ENCODE measurements around the gene CGB7. TPM values are rescaled to one million over a fixed set of nuclear protein-coding genes. Genes with fewer than 3 reads are reported as not detected.
"Not testable (repeated sequence)": the region's sequence is repeated elsewhere in the genome, so short reads cannot be mapped to it uniquely, and the experiment has no call there.

Gene CGB7
- total RNA-seq, 6 donors from 2014 or later: 0.22 to 5.2 (median 0.55) TPM

DNA sequence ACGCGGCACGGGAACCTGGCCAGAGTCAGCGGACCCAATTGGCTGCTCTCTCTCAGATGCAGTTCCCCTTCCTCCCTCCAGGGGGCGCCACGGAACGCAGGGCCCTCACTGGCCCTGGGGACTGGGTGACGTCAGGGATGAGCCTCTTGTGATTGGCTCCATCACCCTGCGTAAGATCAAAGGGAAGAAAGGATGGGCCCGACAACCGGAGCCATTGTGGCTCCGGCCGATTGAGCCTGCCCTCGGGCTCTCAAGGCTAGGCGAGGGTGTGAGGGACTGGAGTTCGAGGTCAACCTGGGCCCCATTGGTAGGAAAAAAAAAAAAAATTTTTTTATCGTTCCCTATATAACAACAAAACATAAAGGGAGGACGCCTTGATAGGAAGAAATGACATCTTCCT lies 20.7 kb downstream of the CGB7 start, which contains the start of gene CGB1:
Gene CGB1, minus strand, starts transcription at position 81 of the 400 bp plus-strand sequence. CDS start 184 bp downstream, outside the sequence.
- not testable (repeated sequence) for H3K4me3 ChIP-seq; ATAC-seq (ENCODE audit: low FRiP score in 2 of 2); H3K9me3 ChIP-seq; DNase-seq; H3K27me3 ChIP-seq; H3K27ac ChIP-seq; H3K36me3 ChIP-seq; H3K4me1 ChIP-seq
- TF ChIP-seq, protein P1, sequence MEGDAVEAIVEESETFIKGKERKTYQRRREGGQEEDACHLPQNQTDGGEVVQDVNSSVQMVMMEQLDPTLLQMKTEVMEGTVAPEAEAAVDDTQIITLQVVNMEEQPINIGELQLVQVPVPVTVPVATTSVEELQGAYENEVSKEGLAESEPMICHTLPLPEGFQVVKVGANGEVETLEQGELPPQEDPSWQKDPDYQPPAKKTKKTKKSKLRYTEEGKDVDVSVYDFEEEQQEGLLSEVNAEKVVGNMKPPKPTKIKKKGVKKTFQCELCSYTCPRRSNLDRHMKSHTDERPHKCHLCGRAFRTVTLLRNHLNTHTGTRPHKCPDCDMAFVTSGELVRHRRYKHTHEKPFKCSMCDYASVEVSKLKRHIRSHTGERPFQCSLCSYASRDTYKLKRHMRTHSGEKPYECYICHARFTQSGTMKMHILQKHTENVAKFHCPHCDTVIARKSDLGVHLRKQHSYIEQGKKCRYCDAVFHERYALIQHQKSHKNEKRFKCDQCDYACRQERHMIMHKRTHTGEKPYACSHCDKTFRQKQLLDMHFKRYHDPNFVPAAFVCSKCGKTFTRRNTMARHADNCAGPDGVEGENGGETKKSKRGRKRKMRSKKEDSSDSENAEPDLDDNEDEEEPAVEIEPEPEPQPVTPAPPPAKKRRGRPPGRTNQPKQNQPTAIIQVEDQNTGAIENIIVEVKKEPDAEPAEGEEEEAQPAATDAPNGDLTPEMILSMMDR (IDR thresholded peaks at IDR 0.05): peak in 3 of 6 experiments; percentile 17 to 24 (median 20)
- 54 to 71% methylated on average over 12 to 18 of the region's 18 CpGs for WGBS, 2 donors

DNA sequence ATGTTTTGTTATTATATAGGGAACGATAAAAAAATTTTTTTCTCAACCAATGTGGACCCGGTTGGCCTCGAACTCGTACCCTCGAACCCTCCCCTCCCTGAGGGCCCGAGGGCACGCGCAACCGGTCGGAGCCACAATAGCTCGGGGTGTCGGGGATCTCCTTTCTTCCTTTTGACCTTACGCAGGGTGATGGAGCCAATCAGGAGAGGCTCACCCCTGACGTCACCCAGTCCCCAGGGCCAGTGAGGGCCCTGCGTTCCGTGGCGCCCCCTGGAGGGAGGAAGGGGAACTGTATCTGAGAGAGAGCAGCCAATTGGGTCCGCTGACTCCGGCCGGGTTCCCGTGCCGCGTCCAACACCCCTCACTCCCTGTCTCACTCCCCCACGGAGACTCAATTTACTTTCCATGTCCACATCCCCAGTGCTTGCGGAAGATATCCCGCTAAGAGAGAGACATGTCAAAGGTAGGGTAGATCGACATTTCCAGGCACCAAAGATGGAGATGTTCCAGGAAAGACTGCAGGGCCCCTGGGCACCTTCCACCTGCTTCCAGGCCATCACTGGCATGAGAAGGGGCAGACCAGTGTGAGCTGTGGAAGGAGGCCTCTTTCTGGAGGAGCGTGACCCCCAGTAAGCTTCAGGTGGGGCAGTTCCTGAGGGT lies 25.8 kb downstream of the CGB7 start, which contains the start of gene CGB2:
Gene CGB2, plus strand, starts transcription at position 249 of the 660 bp plus-strand sequence. Its CDS starts 206 bp downstream, at position 455.
- TF ChIP-seq, protein P1 (IDR thresholded peaks at IDR 0.05): peak; percentile 19 to 50 (median 28)

DNA sequence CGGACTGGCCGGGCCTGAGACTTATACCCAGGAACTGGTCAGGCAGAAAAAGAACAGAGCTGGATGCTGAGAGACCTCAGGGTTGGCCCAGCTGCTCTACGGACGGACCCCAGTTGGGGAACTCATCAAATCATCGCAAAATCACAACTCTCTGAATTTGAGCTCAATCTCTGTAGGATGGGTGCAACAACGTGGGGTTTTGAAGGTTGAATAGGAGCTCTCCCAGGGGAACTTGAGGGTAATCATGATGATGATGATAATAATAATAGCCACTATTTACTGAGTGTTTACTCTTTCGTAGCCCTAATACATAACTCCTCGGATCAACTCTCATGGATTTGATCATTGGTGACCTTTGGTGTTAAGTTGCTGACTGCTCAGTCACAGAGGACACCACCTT lies 27.2 kb downstream of the CGB7 start:
- H3K27ac ChIP-seq; H3K36me3 ChIP-seq; ATAC-seq (ENCODE audit: low FRiP score in 2 of 2); H3K4me1 ChIP-seq; H3K9me3 ChIP-seq; H3K4me3 ChIP-seq; DNase-seq; H3K27me3 ChIP-seq: not testable (repeated sequence)
- WGBS, 2 donors: 86 to 91% methylated on average over 4 to 6 of the region's 8 CpGs

More for the DNA sequence above, 25.8 kb downstream of the CGB7 start, which contains the start of gene CGB2:
- 23 to 42% methylated on average over 24 to 28 of the region's 28 CpGs for WGBS, 2 donors
- H3K27ac ChIP-seq; ATAC-seq (ENCODE audit: low FRiP score in 2 of 2); H3K4me1 ChIP-seq; H3K27me3 ChIP-seq; H3K4me3 ChIP-seq; H3K36me3 ChIP-seq; H3K9me3 ChIP-seq: not testable (repeated sequence)
- DNase-seq: peak; percentile 32 to 44

GRCh38 chr19:49029749-49030148 lies 27.8 kb downstream of the CGB7 start:
- 80 to 100% methylated on average over 3 to 14 of the region's 14 CpGs for WGBS, 2 donors
- peak in 1 of 2 donors; percentile 63 for DNase-seq
- ATAC-seq (ENCODE audit: low FRiP score in 2 of 2): not testable (repeated sequence)

GRCh38 chr19:49028686-49029085 lies 28.9 kb downstream of the CGB7 start:
- not testable (repeated sequence) for H3K9me3 ChIP-seq; H3K4me3 ChIP-seq; H3K36me3 ChIP-seq; H3K27ac ChIP-seq; H3K27me3 ChIP-seq; ATAC-seq (ENCODE audit: low FRiP score in 2 of 2); H3K4me1 ChIP-seq
- 80% methylated on average over 7 of the region's 9 CpGs for WGBS, 2 donors
- peak in 1 of 2 donors; percentile 46 for DNase-seq

More at GRCh38 chr19:49029749-49030148, 27.8 kb downstream of the CGB7 start:
- H3K27ac ChIP-seq, H3K9me3 ChIP-seq, H3K4me3 ChIP-seq, H3K36me3 ChIP-seq, H3K27me3 ChIP-seq, H3K4me1 ChIP-seq: not testable (repeated sequence)

DNA sequence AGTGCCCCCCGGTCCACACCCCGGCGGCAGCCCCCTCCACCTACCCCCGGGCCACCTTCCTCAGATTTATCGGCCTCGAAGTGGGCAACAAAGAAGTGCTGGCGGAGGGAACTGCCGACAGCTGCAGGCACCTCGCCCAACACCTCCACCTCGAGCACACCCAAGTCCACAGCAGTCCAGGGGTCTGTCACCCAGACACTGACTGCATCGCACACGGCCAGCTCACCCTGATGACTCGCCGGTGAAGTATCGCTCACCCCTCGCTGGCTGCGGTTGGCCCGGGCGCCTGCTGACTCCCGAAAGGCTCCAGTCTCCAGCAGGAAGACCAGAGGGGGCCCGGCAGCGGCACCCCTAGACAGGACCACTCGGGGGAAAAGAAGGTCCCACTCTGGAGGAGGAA lies 31.9 kb downstream of the CGB7 start:
- not testable (repeated sequence) for H3K27ac ChIP-seq

DNA sequence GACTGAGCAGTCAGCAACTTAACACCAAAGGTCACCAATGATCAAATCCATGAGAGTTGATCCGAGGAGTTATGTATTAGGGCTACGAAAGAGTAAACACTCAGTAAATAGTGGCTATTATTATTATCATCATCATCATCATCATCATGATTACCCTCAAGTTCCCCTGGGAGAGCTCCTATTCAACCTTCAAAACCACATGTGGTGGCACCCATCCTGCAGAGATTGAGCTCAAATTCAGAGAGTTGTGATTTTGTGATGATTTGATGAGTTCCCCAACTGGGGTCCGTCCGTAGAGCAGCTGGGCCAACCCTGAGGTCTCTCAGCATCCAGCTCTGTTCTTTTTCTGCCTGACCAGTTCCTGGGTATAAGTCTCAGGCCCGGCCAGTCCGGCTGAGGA lies 32.5 kb downstream of the CGB7 start:
- DNase-seq: not testable (repeated sequence)

More for the DNA sequence above, 31.9 kb downstream of the CGB7 start:
- WGBS, 2 donors: 79 to 89% methylated on average over 17 to 22 of the region's 23 CpGs
- not testable (repeated sequence) for H3K4me1 ChIP-seq; H3K27me3 ChIP-seq; ATAC-seq (ENCODE audit: low FRiP score in 2 of 2); H3K4me3 ChIP-seq; H3K36me3 ChIP-seq; H3K9me3 ChIP-seq
- DNase-seq: peak in 1 of 2 donors; percentile 46

GRCh38 chr19:49024233-49024632 lies 33.3 kb downstream of the CGB7 start, which contains the start of gene CGB3:
CGB3 (minus strand) TSS chr19:49024333; CDS start chr19:49023971, 362 bp downstream.
- not testable (repeated sequence) for H3K27ac ChIP-seq; H3K36me3 ChIP-seq; DNase-seq; H3K9me3 ChIP-seq; H3K4me1 ChIP-seq; ATAC-seq (ENCODE audit: low FRiP score in 2 of 2); H3K27me3 ChIP-seq; H3K4me3 ChIP-seq
- WGBS, 2 donors: 60 to 91% methylated on average over 5 to 9 of the region's 15 CpGs

More for the DNA sequence above, 32.5 kb downstream of the CGB7 start:
- WGBS, 2 donors: 89% methylated on average over 1 to 4 of the region's 6 CpGs
- H3K4me3 ChIP-seq; H3K4me1 ChIP-seq; ATAC-seq (ENCODE audit: low FRiP score in 2 of 2); H3K27ac ChIP-seq; H3K9me3 ChIP-seq; H3K36me3 ChIP-seq; H3K27me3 ChIP-seq: not testable (repeated sequence)

Data from upper lobe of left lung (tissue), 6 donors.